HG03039 (cell line): Measurements from ENCODE around the gene C19orf44.
"Not testable (repeated sequence)": the region's sequence is repeated elsewhere in the genome, so short reads cannot be mapped to it uniquely, and the experiment has no call there.

ENCODE experiments used
- ATAC-seq: cut with Tn5 transposase; IDR thresholded peaks from one replicate; pipeline ENCODE4 v1.9.1; 2021; ENCODE audit warnings: mild to moderate bottlenecking, moderate library complexity; ENCODE audit not compliant: unreplicated experiment

Gene C19orf44

DNA sequence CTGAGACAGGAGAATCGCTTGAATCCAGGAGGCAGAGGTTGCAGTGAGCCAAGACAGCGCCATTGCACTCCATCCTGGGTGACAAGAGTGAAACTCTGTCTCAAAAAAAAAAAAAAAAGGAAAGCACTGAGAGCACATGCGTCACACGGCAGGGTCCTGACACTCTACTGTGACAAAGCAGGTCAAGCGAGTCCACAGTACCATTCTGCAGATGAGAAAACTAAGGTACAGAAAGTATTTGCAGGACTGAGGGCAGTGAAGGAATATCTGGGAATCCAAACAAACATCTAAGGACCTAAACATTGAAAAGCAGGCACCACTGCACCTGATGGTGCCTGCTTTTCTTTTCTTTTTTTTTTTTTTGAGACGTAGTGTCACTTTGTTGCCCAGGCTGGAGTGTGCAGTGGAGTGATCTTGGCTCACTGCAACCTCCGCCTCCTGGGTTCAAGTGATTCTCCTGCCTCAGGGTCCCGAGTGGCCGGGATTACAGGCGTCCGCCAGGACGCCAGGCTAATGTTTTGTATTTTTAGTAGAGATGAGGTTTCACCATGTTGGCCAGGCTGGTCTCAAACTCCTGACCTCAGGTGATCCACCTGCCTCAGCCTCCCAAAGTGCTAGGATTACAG, 29.3 kb upstream of the C19orf44 start:
- not testable (repeated sequence) for ATAC-seq

DNA sequence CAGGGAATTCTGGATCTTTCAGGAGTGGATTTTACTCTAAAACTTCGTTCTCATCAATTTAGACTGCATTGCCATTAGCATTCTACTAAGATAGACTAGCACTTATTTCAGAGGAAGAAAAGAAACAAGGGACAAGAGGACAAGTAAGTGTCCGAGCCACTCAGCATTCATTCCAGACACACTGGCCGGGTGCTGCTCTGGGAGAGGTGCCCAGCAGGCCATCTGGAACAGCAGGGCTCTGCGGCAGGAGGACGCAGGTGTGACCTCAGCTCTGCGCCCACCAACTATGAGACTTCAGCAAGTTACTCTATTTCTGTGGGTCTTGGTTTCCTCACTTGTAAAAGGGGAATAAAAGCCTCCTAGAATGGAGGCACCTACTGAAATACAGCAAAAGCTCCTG, 28.6 kb upstream of the C19orf44 start:
- ATAC-seq: no peak

DNA sequence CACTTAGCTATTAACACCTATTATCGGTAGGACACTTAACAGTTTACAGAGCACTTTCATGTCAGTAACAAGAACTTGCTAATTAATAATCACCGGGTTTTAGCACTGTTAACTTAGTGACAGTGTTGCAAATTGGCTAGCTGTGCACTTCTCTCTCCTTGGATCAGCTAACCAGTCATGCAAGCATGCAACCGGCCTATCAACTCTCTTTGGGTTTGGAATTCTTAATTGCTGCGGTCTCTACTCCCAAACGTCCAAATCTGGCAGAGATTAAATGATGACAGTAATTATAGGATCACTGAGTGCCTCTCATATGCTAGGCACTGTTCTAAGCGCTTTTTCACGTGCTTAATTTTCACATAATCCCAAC, 25.7 kb upstream of the C19orf44 start:
- no peak for ATAC-seq

DNA sequence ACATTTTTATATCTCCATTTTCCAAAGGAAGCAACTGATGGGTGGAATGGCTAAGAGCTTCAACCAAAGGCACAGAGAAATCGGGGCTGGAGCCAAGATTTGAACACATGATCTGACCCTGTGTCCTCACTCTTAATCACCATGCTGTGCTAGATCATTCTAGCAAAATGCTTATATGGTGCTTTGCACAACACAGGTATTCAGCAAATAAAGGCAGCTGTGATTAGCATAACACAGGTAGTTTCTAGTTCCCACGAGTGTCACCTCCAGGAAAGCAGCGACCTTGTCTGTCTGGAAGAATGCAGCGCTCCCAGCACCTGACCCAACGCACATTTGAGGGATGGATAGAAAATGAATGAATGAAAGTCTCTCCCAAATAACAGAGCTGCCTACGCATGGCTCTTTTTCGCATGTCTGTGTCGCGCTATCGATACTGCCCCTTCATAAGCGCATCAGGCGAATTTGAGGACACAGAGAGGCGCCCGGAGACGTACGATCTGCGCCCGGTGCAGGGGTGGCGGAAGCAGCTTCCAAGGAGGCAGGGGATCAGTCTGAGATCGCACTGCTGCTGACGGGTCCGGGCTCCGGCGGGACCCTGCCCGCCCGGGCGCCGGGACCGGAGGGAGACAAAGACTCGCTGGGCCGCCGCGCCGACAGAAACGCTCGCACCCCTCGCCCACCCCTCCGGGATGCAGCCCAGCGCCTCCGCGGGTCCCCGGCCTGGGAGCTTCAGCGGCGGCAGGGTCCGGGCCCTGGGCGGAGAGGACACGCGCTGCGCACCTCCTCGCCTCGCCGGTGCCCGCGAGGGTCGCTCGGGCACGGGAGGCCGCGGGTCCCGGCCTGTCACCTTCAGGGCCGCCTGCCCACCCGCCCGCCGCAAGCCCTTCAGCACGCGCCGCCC, 25.0 kb upstream of the C19orf44 start:
- ATAC-seq: peak; percentile 20

DNA sequence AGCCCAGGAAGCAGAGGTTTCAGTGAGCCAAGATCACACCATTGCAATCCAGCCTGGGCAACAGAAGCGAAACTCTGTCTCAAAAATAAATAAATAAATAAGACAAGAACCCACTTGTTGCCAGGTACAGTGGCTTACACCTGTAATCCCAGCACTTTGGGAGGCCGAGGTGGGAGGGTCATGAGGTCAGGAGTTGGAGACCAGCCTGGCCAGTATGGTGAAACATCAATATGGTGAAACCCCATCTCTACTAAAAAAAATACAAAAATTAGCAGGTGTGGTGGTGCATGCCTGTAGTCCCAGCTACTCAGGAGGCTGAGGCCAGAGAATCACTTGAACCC, 23.7 kb upstream of the C19orf44 start:
- not testable (repeated sequence) for ATAC-seq

DNA sequence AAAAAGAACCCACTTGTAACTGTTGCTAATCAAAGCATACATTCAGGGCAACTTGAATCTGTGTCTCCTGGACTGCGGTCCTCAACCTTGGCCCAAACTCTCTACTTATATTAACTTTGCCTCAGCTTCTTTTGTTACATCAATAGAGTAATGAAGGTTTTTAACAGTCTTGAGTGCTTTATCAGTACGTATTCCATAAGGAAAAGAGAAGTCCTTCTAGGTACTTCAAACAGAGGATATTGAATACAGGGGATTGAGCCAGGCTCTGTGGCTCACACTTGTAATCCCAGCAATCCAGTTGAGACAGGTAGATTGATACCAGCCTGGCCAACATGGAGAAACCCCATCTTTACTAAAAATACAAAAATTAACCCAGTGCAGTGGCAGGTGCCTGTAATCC, 23.2 kb upstream of the C19orf44 start:
- no peak for ATAC-seq

DNA sequence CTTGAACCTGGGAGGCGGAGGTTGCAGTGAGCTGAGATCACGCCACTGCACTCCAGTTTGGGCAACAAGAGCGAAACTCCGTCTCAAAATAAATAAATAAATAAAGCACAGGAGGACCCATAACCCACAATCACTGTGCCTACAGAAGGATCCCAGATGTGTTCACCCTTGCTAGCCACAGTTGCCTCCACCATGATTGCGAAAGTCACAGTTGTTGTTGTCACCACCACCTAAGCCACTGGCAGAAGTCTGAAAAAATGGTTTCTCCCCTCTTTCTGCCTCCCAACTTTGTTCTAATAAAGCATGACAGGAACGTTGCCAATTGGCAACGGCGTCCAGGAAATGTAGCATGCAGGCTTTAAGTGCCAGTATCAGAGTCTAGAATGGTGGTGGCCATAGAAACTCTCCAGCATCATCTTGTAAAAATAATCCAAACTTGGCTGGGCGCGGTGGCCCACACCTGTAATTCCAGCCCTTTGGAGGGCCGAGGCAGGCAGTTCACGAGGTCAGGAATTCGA, 22.3 kb upstream of the C19orf44 start:
- no peak for ATAC-seq

DNA sequence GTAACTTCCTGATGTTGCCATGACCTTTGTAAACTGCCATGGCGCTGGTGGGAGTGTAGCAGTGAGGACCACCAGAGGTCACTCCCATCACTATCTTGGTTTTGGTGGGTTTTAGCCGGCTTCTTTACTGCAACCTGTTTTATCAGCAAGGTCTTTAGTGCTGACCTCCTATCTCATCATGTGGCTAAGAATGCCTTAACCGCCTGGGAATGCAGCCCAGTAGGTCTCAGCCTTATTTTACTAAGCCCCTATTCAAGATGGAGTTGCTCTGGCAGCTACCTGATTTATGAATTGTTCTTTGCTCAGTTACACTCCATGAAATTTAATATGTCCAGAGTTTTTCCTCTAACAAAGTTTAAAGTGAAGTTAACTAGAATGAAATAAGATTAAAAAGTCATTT, 19.8 kb upstream of the C19orf44 start:
- ATAC-seq: no peak

DNA sequence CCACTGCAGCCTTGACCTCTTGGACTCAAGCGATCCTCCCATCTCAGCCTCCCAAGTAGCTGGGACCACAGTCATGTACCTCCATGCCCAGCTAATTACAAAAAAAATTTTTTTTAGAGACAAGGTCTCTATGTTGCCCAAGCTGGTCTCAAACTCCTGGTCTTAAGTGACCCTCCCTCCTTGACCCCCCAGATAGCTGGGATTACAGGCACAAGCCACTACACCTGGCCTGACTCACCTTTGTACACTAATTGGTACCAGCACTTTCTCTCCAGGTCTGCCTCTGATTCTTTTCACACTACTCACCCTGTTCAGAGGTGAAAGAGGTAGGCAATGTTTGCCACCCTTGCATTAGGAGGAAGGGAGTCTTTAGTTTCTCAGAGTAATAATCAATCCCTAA, 18.9 kb upstream of the C19orf44 start:
- ATAC-seq: no peak

DNA sequence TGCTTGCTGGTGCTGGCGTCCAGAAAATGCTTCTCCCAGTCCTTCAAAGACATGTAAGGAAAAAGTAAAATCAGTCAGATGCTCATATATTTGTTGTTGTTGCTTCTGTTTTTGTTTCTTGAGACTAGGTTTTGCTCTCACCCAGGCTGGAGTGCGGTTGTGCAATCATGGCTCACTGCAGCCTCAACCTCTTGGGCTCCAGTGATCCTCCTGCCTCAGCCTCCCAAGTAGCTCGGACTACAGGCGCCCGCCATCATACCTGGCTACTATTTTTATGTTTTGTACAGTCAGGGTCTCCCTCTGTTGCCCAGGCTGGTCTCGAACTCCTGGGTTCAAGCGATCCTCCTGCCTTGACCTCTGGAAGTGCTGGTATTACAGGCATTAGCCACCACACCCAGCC, 13.4 kb upstream of the C19orf44 start:
- ATAC-seq: no peak

DNA sequence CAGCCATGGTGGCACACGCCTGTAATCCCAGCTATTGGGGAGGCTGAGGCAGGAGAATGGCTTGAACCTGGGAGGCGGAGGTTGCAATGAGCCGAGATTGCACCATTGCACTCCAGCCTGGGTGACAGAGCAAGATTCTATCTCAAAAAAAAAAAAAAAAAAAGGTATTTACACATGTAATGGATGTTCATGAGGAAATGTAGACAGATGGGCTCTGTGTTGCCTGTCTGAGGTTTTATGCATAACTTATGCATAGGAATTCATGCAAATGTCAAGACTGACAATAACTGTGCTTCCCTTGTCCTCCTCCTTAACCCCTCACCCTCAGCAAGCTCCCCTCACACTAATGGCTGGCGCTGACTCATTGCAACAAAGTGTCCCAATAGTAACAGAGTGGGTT, 9.7 kb upstream of the C19orf44 start:
- ATAC-seq: not testable (repeated sequence)

DNA sequence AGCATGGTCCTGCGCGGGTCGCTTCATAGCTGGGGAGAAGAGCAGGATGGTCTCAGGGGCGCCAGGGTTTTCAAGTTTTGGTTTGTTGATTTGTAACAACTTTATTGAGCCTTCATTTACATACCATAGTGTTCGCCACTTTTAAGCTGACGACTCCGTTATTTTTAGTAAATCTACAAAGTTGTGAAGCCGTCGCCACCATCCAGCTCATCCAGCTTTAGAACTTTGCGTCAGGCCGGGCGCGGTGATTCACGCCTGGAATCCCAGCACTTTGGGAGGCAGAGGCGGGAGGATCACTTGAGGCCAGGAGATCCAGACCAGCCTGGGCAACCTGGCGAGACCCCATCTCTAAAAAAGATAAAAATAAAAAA, 404 bp downstream of the C19orf44 start:
- no peak for ATAC-seq

DNA sequence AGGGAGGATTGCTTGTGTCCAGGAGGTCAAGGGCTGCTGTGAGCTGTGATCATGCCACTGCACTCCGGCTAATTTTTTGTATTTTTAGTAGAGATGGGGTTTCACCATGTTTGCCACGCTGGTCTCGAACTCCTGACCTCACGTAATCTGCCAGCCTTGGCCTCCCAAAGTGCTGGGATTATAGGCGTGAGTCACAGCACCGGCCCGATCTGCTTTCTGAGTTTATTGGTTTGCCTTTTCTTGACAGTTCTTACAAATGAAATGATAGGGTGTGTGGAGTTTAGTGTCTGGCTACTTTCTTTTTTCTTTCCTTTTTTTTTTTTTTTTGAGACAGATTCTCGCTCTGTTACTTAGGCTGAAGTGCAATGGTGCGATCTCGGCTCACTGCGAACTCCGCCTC, 848 bp downstream of the C19orf44 start:
- ATAC-seq: no peak

DNA sequence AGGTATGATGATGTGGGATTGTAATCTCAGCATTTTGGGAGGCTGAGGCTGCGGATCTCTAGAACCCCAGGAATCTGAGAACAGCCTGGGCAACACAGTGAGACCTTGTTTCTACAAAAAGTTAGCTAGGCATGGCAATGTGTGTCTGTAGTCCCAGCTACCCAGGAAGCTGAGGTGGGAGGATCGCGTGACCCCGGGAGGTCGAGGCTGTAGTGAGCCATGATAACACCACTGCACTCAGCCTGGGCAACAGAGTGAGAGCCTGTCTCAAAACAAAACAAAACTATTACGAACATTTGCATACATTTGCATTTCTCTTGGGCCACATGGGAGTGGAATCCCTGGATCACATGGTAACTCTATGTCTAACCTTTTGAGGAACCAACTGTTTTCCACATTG, 1.6 kb downstream of the C19orf44 start:
- no peak for ATAC-seq

DNA sequence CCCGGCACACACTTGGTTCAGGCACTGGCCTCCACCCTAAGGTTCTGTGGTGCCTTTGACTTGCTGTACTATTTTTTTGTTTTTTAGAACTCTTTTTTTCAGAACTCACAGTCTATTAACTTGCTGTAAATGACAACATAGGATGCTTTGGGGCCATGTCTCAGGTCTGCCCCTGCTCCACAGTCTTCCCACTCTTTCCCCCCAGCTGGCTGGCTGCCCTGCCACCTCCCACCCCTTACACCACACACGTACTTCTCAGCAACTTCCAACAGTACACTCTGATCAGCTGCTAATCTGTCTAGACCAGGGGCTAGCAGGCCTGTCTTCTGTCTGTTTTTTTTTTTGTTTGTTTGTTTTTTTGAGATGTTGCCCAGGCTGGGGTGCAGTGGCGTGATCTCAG, 8.1 kb downstream of the C19orf44 start:
- ATAC-seq: no peak

DNA sequence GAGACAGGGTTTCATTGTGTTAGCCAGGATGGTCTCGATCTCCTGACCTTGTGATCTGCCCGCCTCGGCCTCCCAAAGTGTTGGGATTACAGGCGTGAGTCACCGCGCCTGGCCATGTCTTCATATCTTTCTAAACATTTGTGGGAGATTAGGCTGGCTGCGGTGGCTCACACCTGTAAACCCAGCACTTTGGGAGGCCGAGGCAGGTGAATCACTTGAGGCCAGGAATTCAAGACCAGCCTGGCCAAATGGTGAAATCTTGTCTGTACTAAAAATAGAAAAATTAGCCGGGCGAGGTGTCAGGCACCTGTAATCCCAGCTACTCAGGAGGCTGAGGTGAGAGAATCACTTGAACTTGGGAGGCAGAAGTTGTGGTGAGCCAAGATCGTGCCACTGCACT, 10.0 kb downstream of the C19orf44 start:
- ATAC-seq: not testable (repeated sequence)

DNA sequence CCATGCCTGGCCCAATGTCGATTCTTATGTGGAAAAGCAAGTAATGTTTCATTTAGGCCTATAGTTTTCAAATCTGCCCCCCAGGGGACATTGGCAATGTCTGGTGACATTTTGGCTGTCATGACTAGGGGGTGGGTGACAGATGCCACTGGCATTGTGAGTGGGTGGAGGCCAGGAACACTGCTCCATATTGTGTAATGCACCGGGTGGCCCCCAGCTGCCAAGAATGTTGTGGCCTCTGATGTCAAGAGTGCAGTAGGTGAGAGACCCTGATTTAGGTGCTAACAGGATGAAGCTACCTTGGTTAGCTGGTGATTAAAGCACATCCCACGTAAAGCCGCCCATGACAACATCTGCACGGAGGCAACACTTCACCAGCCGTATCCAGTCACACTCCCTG, 10.8 kb downstream of the C19orf44 start:
- no peak for ATAC-seq

DNA sequence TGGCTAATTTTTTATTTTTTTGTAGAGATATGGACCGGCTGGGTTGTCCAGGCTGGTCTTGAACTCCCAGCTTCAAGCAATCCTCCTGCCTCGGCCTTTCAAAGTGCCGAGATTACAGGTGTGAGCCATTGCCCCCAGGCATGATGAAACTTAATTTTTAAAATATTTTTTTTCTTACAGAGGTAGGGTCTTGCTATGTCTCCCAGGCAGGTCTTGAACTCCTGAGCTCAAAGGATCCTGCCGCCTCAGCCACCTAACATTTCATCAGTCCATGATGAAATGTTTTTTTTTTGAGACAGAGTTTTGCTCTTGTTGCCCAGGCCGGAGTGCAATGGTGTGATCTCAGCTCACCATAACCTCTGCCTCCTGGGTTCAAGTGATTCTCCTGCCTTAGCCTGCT, 12.4 kb downstream of the C19orf44 start:
- no peak for ATAC-seq

DNA sequence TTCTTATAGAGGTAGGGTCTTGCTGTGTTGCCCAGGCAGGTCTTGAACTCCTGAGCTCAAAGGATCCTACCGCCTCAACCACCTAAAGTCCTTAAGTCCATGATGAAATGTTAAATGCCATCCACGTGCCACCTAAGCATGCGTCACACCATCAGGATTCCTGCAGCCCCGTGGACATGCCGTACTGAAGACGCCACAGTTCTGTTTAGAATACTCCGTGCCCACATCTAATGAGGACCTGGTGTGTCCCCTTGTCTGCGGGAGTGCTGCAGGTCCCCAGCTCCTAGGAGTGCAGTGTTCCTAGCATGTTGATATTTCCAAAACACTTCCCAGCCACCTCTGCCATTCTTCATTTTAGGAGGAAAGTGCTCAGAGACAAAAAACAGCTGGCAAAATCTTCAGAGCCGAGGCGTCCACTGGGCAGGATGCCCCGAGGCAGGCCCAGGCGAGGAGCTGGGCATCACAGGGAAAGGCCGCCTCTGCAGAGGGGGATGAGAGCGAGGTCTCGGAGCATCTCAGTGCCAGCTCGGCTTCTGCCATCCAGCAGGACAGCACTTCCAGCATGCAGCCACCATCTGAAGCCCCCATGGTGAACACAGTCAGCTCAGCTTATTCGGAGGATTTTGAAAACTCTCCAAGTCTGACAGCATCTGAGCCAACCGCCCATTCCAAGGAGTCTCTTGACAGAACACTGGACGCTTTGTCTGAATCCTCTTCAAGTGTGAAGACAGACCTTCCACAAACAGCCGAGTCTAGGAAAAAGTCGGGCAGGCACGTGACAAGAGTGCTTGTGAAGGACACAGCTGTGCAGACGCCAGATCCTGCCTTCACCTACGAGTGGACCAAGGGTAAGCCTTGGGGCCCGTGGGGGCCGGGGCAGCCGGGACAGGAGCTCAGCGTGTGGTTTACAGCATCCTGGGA, 13.2 kb downstream of the C19orf44 start:
- ATAC-seq: no peak

DNA sequence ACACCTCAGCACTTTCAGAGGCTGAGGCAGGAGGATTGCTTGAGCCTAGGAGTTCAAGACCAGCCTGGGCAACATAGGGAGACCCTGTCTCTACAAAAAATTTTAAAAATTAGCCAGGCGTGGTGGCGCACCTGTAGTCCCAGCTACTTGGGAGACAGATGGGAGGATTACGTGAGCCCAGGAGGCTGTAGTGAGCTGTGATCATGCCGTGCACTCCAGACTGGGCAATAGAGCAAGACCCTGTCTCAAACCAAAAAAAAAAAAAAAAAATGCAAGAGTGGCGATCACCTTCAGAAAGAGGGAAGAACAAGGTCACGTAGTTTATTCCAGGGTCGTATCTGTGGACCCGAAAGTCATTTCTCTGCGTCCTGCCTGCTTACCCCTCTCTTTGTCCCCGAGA, 16.4 kb downstream of the C19orf44 start:
- not testable (repeated sequence) for ATAC-seq

DNA sequence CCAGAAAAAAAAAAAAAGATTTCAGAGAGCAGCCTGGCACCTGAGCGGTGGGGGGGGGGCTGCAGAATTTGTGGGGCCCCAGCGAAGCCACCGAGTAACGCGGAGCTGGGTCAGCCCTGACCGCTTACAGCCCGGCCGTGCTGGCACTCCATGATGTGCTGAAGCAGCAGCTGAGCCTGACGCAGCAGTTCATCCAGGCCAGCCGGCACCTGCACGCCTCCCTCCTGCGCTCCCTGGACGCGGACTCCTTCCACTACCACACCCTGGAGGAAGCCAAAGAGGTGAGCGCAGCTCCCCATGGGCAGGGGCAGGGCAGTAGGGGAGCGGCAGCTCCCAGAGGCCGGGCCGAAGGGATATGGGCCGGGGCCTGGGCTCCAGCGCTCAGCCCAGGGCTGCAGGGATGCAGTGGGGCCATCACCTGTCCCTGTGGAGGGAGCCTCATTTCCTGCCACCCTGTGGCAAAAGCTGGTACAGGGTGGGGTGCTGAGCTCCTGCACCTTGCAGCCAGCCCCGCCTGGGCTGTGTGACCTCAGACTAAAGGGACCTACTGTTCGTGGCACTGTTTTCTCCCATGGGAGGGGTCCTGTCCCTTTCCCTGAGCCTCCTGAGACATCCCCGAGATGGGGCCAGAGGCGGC, 18.3 kb downstream of the C19orf44 start:
- ATAC-seq: no peak
